GM23338 (cell line): ENCODE data around the gene TSPOAP1. TPM values are rescaled to one million over a fixed set of nuclear protein-coding genes. Genes with fewer than 3 reads are reported as not detected.

ENCODE experiments used
- ATAC-seq: fragments of 200-7000 bp; cut with Tn5 transposase; 3 replicates; pipeline ENCODE4 v1.9.1; 2020
- DNase-seq: peaks from one replicate; pipeline ENCODE4 v3.0.0-alpha.2; 2015; ENCODE audit warnings: low spot score
- H2AFZ ChIP-seq: fragments of 200-600 bp; sonication (generic); 2 replicates; pipeline ENCODE4 v1.8.0; 2016; ENCODE audit warnings: antibody characterized with exemption, mild to moderate bottlenecking, moderate library complexity
- H3F3A ChIP-seq: fragments of 200-600 bp; sonication (generic); replicated peaks from 2 replicates; pipeline ENCODE4 v1.8.0; 2017; ENCODE audit warnings: antibody characterized with exemption, mixed run types, low read depth
- H3K27ac ChIP-seq: fragments of 200-600 bp; sonication (generic); 2 replicates; pipeline ENCODE4 v1.6.1; 2016; ENCODE audit warnings: low read depth
- H3K27me3 ChIP-seq: fragments of 200-600 bp; sonication (generic); 2 replicates; pipeline ENCODE4 v1.8.0; 2016; ENCODE audit warnings: mild to moderate bottlenecking, mixed run types, moderate library complexity; ENCODE audit not compliant: insufficient read depth
- H3K36me3 ChIP-seq: fragments of 200-600 bp; sonication (generic); 2 replicates; pipeline ENCODE4 v1.8.0; 2016; ENCODE audit warnings: mild to moderate bottlenecking; ENCODE audit not compliant: insufficient read depth
- H3K4me1 ChIP-seq: fragments of 200-600 bp; sonication (generic); 2 replicates; pipeline ENCODE4 v1.8.0; 2016; ENCODE audit warnings: mild to moderate bottlenecking, moderate library complexity; ENCODE audit not compliant: insufficient read depth
- H3K4me2 ChIP-seq: fragments of 200-600 bp; sonication (generic); 2 replicates; pipeline ENCODE4 v1.7.1; 2017; ENCODE audit warnings: mixed run types
- H3K4me3 ChIP-seq: fragments of 200-600 bp; sonication (generic); 2 replicates; pipeline ENCODE4 v1.6.1; 2016; ENCODE audit warnings: mixed run types
- H3K79me2 ChIP-seq: fragments of 200-600 bp; sonication (generic); replicated peaks from 2 replicates; pipeline ENCODE4 v1.8.0; 2017; ENCODE audit warnings: mild to moderate bottlenecking; ENCODE audit not compliant: insufficient read depth
- H3K9me2 ChIP-seq: fragments of 200-600 bp; sonication (generic); 2 replicates; pipeline ENCODE4 v1.8.0; 2017; ENCODE audit not compliant: insufficient read depth
- H4K20me1 ChIP-seq: fragments of 200-600 bp; sonication (generic); replicated peaks from 2 replicates; pipeline ENCODE4 v1.8.0; 2017; ENCODE audit warnings: mild to moderate bottlenecking; ENCODE audit not compliant: insufficient read depth
- H3K27ac Mint-ChIP-seq: 2 replicates; pipeline ENCODE4 v1.8.0; 2020; ENCODE audit warnings: inconsistent platforms, mild to moderate bottlenecking, moderate library complexity, mixed read lengths
- H3K27me3 Mint-ChIP-seq: 3 replicates; pipeline ENCODE4 v1.8.0; 2022; ENCODE audit warnings: low read depth, mild to moderate bottlenecking, moderate library complexity, mixed read lengths, inconsistent platforms; ENCODE audit not compliant: insufficient read depth, poor library complexity
- H3K36me3 Mint-ChIP-seq: 3 replicates; pipeline ENCODE4 v1.8.0; 2021; ENCODE audit warnings: low read depth, mild to moderate bottlenecking, inconsistent platforms, moderate library complexity, mixed read lengths
- H3K4me1 Mint-ChIP-seq: 3 replicates; pipeline ENCODE4 v1.8.0; 2020; ENCODE audit warnings: mild to moderate bottlenecking, inconsistent platforms, mixed read lengths
- H3K4me3 Mint-ChIP-seq: 3 replicates; pipeline ENCODE4 v1.8.0; 2021; ENCODE audit warnings: moderate library complexity, mild to moderate bottlenecking, inconsistent platforms, mixed read lengths
- H3K9me3 Mint-ChIP-seq: 3 replicates; pipeline ENCODE4 v1.8.0; 2020; ENCODE audit warnings: moderate library complexity, mild to moderate bottlenecking, inconsistent platforms, mixed read lengths
- CREB1 ChIP-seq: fragments of 250-450 bp; sonication (Bioruptor Pico); IDR thresholded peaks from 2 replicates; pipeline ENCODE4 v1.5.0; 2020; ENCODE audit warnings: low read depth, mild to moderate bottlenecking, moderate library complexity
- EZH2 ChIP-seq: fragments of 200-600 bp; sonication (generic); IDR thresholded peaks from one replicate; pipeline ENCODE4 v1.8.0; 2017; ENCODE audit warnings: antibody characterized with exemption, mild to moderate bottlenecking, low read depth; ENCODE audit not compliant: unreplicated experiment
- EZH2phosphoT487 ChIP-seq: fragments of 200-600 bp; sonication (generic); IDR thresholded peaks from one replicate; pipeline ENCODE4 v1.8.1; 2018; ENCODE audit warnings: antibody characterized with exemption; ENCODE audit not compliant: unreplicated experiment
- JUNB ChIP-seq: IDR thresholded peaks from one replicate; pipeline ENCODE4 v1.6.1; 2016; ENCODE audit warnings: antibody characterized with exemption; ENCODE audit not compliant: unreplicated experiment
- NANOG ChIP-seq: IDR thresholded peaks from 2 replicates; pipeline ENCODE4 v1.6.1; 2016; ENCODE audit warnings: antibody characterized with exemption, borderline replicate concordance
- POLR2AphosphoS5 ChIP-seq: IDR thresholded peaks from 2 replicates; pipeline ENCODE4 v1.6.1; 2016; ENCODE audit warnings: antibody characterized with exemption, low read depth
- STAT1 ChIP-seq: IDR thresholded peaks from one replicate; pipeline ENCODE4 v1.6.1; 2016; ENCODE audit warnings: antibody characterized with exemption; ENCODE audit not compliant: unreplicated experiment
- ZNF114 ChIP-seq: fragments of 250-450 bp; sonication (Bioruptor Pico); IDR thresholded peaks from 2 replicates; pipeline ENCODE4 v1.5.0; 2020; ENCODE audit warnings: mild to moderate bottlenecking, moderate library complexity
- ZNF331 ChIP-seq: fragments of 250-450 bp; sonication (Bioruptor Pico); IDR thresholded peaks from 2 replicates; pipeline ENCODE4 v1.5.0; 2020; ENCODE audit warnings: low read depth, mild to moderate bottlenecking, moderate library complexity
- polyA plus RNA-seq: library from polyadenylated mRNA; unstranded; fragments of >200 nt; fragmentation: Nextera tagmentation; extraction: Ambion mirVana; gene quantifications from 2 replicates; pipeline ENCODE4 v1.2.1, GENCODE V29; 2016
- total RNA-seq: library from RNA; depleted of rRNA; stranded (reverse); fragments of >200 nt; shearing (Covaris generic); gene quantifications from 2 replicates; pipeline ENCODE4 v1.2.3, GENCODE V29; 2014
- TF ChIP-seq, protein P1 (sequence below): IDR thresholded peaks from one replicate; pipeline ENCODE4 v1.6.1; 2018; ENCODE audit warnings: antibody characterized with exemption; ENCODE audit not compliant: unreplicated experiment
- TF ChIP-seq, protein P2 (sequence below): IDR thresholded peaks from 2 replicates; pipeline ENCODE4 v1.6.1; 2016; ENCODE audit warnings: antibody characterized with exemption
- TF ChIP-seq, protein P3 (sequence below), 2 experiments: fragments of 200-600 bp in 1 of 2; sonication (generic) in 1 of 2; conservative IDR thresholded peaks; 2 replicates each; pipeline versions ENCODE4 v1.5.1 to v1.6.1; 2016 to 2017; ENCODE audit warnings: antibody characterized with exemption in 2 of 2, low read depth in 2 of 2, mild to moderate bottlenecking in 2 of 2, moderate library complexity in 1 of 2
- TF ChIP-seq, protein P4 (sequence below): fragments of 250-450 bp; sonication (Bioruptor Pico); IDR thresholded peaks from 2 replicates; pipeline ENCODE4 v1.5.0; 2020; ENCODE audit warnings: mild to moderate bottlenecking, moderate library complexity

Gene TSPOAP1
- total and polyA plus RNA-seq, 2 experiments from 2014 or later, result 7.3 to 11.8 TPM

DNA sequence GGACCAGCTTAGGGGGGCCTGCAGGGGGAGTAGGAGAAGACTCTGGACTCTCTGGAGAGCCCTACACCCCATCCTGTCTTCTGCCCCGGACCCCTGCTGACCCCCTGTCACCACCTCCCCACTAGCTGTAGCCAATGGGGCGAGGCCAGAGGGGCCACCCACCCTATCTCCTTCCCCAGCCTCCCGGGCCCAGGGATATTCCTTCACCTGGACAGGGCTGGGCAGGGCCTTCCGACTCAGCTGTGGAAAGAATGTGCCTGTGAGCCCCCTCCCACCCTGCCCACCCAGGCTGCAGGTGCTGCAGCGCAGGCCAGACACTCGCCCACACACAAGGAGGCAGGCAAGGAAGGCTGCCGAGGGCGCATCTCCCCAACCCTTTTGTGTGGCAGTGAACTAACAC lies 23.0 kb downstream of the TSPOAP1 start:
- Mint-ChIP-seq H3K27me3 (peaks cover 5% of the 10 kb centered on the region), H3K27ac (no peak overlapping the region), H3K4me3 (no peak overlapping the region), H3K4me1 (peaks cover 33% of the 10 kb centered on the region), H3K36me3 (no peaks in the 10 kb centered on the region), H3K9me3 (no peaks in the 10 kb centered on the region)
- TF ChIP-seq EZH2phosphoT487 (no peak), CREB1 (no peak), STAT1 (no peak), NANOG (no peak), JUNB (no peak), ZNF114 (CRISPR knock-in tag) (no peak), POLR2AphosphoS5 (no peak), ZNF331 (CRISPR knock-in tag) (no peak), EZH2 (no peak)
- TF ChIP-seq, protein P1, sequence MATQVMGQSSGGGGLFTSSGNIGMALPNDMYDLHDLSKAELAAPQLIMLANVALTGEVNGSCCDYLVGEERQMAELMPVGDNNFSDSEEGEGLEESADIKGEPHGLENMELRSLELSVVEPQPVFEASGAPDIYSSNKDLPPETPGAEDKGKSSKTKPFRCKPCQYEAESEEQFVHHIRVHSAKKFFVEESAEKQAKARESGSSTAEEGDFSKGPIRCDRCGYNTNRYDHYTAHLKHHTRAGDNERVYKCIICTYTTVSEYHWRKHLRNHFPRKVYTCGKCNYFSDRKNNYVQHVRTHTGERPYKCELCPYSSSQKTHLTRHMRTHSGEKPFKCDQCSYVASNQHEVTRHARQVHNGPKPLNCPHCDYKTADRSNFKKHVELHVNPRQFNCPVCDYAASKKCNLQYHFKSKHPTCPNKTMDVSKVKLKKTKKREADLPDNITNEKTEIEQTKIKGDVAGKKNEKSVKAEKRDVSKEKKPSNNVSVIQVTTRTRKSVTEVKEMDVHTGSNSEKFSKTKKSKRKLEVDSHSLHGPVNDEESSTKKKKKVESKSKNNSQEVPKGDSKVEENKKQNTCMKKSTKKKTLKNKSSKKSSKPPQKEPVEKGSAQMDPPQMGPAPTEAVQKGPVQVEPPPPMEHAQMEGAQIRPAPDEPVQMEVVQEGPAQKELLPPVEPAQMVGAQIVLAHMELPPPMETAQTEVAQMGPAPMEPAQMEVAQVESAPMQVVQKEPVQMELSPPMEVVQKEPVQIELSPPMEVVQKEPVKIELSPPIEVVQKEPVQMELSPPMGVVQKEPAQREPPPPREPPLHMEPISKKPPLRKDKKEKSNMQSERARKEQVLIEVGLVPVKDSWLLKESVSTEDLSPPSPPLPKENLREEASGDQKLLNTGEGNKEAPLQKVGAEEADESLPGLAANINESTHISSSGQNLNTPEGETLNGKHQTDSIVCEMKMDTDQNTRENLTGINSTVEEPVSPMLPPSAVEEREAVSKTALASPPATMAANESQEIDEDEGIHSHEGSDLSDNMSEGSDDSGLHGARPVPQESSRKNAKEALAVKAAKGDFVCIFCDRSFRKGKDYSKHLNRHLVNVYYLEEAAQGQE, result no peak
- TF ChIP-seq, protein P2, sequence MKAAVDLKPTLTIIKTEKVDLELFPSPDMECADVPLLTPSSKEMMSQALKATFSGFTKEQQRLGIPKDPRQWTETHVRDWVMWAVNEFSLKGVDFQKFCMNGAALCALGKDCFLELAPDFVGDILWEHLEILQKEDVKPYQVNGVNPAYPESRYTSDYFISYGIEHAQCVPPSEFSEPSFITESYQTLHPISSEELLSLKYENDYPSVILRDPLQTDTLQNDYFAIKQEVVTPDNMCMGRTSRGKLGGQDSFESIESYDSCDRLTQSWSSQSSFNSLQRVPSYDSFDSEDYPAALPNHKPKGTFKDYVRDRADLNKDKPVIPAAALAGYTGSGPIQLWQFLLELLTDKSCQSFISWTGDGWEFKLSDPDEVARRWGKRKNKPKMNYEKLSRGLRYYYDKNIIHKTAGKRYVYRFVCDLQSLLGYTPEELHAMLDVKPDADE, result no peak
- TF ChIP-seq, protein P3, sequence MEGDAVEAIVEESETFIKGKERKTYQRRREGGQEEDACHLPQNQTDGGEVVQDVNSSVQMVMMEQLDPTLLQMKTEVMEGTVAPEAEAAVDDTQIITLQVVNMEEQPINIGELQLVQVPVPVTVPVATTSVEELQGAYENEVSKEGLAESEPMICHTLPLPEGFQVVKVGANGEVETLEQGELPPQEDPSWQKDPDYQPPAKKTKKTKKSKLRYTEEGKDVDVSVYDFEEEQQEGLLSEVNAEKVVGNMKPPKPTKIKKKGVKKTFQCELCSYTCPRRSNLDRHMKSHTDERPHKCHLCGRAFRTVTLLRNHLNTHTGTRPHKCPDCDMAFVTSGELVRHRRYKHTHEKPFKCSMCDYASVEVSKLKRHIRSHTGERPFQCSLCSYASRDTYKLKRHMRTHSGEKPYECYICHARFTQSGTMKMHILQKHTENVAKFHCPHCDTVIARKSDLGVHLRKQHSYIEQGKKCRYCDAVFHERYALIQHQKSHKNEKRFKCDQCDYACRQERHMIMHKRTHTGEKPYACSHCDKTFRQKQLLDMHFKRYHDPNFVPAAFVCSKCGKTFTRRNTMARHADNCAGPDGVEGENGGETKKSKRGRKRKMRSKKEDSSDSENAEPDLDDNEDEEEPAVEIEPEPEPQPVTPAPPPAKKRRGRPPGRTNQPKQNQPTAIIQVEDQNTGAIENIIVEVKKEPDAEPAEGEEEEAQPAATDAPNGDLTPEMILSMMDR (conservative IDR thresholded peaks at IDR 0.05; ENCODE audit: low read depth in 2 of 2), result no peak
- TF ChIP-seq, protein P4, sequence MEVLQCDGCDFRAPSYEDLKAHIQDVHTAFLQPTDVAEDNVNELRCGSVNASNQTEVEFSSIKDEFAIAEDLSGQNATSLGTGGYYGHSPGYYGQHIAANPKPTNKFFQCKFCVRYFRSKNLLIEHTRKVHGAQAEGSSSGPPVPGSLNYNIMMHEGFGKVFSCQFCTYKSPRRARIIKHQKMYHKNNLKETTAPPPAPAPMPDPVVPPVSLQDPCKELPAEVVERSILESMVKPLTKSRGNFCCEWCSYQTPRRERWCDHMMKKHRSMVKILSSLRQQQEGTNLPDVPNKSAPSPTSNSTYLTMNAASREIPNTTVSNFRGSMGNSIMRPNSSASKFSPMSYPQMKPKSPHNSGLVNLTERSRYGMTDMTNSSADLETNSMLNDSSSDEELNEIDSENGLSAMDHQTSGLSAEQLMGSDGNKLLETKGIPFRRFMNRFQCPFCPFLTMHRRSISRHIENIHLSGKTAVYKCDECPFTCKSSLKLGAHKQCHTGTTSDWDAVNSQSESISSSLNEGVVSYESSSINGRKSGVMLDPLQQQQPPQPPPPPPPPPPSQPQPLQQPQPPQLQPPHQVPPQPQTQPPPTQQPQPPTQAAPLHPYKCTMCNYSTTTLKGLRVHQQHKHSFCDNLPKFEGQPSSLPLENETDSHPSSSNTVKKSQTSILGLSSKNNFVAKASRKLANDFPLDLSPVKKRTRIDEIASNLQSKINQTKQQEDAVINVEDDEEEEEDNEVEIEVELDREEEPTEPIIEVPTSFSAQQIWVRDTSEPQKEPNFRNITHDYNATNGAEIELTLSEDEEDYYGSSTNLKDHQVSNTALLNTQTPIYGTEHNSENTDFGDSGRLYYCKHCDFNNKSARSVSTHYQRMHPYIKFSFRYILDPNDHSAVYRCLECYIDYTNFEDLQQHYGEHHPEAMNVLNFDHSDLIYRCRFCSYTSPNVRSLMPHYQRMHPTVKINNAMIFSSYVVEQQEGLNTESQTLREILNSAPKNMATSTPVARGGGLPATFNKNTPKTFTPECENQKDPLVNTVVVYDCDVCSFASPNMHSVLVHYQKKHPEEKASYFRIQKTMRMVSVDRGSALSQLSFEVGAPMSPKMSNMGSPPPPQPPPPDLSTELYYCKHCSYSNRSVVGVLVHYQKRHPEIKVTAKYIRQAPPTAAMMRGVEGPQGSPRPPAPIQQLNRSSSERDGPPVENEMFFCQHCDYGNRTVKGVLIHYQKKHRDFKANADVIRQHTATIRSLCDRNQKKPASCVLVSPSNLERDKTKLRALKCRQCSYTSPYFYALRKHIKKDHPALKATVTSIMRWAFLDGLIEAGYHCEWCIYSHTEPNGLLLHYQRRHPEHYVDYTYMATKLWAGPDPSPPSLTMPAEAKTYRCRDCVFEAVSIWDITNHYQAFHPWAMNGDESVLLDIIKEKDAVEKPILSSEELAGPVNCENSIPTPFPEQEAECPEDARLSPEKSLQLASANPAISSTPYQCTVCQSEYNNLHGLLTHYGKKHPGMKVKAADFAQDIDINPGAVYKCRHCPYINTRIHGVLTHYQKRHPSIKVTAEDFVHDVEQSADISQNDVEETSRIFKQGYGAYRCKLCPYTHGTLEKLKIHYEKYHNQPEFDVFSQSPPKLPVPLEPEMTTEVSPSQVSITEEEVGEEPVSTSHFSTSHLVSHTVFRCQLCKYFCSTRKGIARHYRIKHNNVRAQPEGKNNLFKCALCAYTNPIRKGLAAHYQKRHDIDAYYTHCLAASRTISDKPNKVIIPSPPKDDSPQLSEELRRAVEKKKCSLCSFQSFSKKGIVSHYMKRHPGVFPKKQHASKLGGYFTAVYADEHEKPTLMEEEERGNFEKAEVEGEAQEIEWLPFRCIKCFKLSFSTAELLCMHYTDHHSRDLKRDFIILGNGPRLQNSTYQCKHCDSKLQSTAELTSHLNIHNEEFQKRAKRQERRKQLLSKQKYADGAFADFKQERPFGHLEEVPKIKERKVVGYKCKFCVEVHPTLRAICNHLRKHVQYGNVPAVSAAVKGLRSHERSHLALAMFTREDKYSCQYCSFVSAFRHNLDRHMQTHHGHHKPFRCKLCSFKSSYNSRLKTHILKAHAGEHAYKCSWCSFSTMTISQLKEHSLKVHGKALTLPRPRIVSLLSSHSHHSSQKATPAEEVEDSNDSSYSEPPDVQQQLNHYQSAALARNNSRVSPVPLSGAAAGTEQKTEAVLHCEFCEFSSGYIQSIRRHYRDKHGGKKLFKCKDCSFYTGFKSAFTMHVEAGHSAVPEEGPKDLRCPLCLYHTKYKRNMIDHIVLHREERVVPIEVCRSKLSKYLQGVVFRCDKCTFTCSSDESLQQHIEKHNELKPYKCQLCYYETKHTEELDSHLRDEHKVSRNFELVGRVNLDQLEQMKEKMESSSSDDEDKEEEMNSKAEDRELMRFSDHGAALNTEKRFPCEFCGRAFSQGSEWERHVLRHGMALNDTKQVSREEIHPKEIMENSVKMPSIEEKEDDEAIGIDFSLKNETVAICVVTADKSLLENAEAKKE (CRISPR knock-in tag), result no peak
- no peak overlapping the region for H3K27ac ChIP-seq
- DNase-seq, result no peak
- H3K4me2 ChIP-seq, result no peak overlapping the region
- H4K20me1 ChIP-seq, result no peaks in the 10 kb centered on the region
- no peaks in the 10 kb centered on the region for H3K79me2 ChIP-seq
- H3K4me1 ChIP-seq, result peaks cover 13% of the 10 kb centered on the region
- H3K9me2 ChIP-seq, result no peaks in the 10 kb centered on the region
- H3F3A ChIP-seq, result no peaks in the 10 kb centered on the region
- no peak overlapping the region for H3K4me3 ChIP-seq
- no peaks in the 10 kb centered on the region for H3K27me3 ChIP-seq
- no peak overlapping the region for H2AFZ ChIP-seq
- H3K36me3 ChIP-seq, result no peaks in the 10 kb centered on the region
- ATAC-seq, result no peak
